ENCODE results near the gene VPS41.

VPS41 gene

DNA sequence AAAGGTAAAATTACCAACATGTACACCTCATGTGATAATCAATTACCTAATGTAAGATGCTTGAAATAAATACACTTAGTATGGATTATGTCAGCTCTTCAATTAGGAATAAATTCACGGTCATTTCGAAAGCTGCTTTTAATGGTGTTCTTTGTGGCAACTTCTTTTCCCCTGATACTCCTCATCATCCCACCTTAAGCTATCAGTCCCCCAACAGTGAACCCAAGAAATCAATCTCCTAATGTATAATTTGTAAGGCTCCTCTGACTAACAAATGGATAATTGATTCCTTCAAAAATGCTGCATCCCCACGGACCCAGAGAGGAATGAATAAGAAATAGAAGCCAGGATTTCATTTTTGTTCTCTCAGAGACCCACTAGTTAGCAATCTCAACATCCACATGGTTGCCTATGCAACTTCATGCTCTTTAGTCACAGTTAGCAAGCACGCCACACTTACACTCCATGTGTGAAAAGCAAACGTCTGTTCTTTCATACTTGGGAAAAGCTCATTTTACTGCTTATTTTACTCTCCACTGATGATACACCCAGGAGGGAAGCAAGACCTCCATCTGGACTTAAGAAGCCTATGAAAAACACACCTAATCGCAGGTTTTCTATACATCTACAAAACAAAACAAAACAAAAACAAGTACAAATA is 70.1 kb downstream of the VPS41 start:
- TF ChIP-seq JUND (IDR thresholded peaks at IDR 0.05; ENCODE audit: low read depth) = no peak
- no peak for DNase-seq (ENCODE audit: low read depth in 1 of 2, low spot score in 1 of 2)
- in situ Hi-C loops (cut with HindIII; ENCODE audit: low pct_unique_long_range_greater_than_20kb, low sequenced_read_pairs) = no loop called here

DNA sequence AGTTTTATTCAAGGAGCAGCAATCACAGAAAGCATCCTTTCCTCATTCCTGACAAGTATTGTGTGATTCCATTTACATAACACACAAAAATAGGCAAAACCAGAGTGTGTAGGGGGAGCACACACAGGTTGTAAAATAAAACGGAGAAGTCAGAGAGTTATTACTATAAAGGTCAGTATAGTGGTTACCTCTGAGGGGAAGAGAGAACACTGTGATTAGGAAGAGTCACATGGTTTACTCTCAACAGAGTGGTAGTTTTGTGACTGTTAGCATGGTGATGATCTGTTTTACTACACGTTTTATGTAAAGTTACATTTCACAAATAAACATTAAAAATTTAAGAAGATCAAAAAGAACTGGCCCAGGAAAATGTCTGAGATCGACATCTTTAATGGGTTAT is 74.6 kb downstream of the VPS41 start:
- TF ChIP-seq JUND (IDR thresholded peaks at IDR 0.05; ENCODE audit: low read depth) = no peak
- no peak for DNase-seq (ENCODE audit: low read depth in 1 of 2, low spot score in 1 of 2)
- in situ Hi-C loops (cut with HindIII; ENCODE audit: low pct_unique_long_range_greater_than_20kb, low sequenced_read_pairs) = no loop called here

DNA sequence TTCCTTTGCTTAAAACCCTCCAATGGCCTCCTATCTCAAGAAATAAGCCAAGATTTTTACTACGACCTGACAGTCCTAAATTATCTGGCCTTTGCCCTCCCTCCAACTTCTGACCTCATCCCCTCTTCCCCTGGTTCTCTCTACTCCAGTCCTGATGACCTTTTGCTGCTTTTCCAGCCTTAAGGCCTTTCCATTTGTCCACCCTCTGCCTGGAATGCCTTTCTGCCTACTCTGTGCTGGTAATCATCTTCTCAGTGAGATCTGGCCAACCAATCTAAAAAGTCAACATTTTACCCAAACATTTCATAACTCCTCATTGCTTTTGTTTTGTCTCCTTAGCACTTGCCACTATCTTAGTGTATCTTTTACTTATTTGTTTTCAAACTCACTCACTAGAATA is 75.7 kb downstream of the VPS41 start:
- TF ChIP-seq JUND (IDR thresholded peaks at IDR 0.05; ENCODE audit: low read depth) = no peak
- no peak for DNase-seq (ENCODE audit: low read depth in 1 of 2, low spot score in 1 of 2)
- in situ Hi-C loops (cut with HindIII; ENCODE audit: low pct_unique_long_range_greater_than_20kb, low sequenced_read_pairs) = no loop called here

DNA sequence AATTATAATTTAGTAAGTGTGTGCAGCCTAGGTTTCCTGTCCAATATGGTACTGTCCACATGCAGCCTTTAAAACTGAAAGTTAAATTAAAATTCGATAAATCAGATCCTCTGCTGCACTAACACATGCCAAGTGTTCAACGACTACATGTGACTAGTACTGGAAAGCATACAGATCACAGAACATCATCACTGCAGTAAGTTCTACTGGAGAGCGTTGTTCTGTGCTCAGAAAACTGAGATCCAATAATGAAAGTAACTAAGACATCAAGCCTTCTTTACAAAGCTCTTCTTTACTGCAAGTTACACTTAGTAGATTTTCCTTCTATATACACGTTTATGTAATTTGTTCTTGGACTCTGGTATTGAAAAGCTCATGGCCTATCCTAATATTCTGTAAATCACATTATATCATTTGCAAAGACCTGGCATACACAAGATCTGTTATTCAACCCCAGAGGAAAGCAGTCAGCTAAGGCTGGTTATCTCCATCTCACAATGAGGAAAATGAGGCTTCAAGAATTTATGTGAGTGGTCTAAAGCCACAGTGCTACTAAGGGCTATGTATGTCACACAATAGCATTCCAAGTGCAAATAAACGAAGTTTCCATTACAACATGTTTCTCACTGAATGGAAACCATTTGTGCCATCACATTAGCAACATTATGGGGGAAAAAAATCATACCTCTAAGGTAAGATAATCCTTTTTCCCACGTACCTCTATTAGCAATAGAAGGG is 77.6 kb downstream of the VPS41 start:
- in situ Hi-C loops (cut with HindIII; ENCODE audit: low pct_unique_long_range_greater_than_20kb, low sequenced_read_pairs) = no loop called here
- no peak for TF ChIP-seq JUND (IDR thresholded peaks at IDR 0.05; ENCODE audit: low read depth)
- no peak for DNase-seq (ENCODE audit: low read depth in 1 of 2, low spot score in 1 of 2)

DNA sequence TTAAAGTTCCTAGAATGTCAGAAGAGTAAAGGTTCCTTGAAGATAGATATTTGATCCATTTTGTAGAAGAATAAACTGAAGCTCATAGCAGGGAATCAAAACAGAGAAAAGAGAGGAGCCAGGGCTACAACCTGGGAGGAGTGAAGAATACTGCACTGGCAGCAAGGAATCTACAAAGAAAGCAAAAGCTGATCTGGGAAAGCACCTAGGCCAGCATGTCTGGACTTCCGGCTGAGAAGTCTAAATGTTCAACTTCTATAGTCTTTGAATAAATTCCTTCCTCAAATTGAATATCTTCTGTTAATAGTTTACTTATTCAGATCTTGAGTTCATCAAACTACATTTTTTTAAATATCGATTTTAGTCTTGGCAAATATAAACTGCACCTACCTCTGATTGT is 78.2 kb downstream of the VPS41 start:
- no peak for DNase-seq (ENCODE audit: low read depth in 1 of 2, low spot score in 1 of 2)
- no peak for TF ChIP-seq JUND (IDR thresholded peaks at IDR 0.05; ENCODE audit: low read depth)
- in situ Hi-C loops (cut with HindIII; ENCODE audit: low pct_unique_long_range_greater_than_20kb, low sequenced_read_pairs) = no loop called here

DNA sequence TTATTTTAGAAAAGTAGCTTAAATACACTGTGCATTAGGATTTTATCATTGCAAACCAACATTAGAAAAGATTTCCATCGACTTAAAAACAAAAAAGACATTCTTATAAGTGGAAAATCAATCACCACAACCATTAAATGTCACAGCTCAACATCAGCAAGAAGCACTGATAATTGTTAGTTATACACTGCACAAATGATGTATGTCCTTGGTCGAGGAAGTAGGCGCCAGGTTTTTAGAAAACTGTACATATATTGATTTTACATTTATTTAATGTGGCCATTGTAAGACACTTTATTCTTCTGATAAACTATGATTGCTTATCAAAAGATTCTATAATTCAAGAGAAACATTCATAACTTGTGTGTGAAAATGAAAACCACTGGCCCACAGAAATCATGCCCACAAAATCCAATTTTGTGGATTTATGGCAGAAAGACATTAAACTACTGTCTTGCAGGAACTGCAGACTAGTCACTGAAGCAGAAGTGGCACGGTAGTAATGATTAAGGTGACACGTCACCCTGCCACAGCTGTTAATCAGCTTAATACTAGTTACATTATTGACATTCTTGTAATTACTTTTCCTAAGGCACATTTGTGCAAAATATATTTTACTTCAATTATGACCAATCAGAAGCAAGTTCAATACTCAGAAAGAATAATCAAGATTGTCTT is 79.4 kb downstream of the VPS41 start:
- DNase-seq (ENCODE audit: low read depth in 1 of 2, low spot score in 1 of 2) = no peak
- in situ Hi-C loops (cut with HindIII; ENCODE audit: low pct_unique_long_range_greater_than_20kb, low sequenced_read_pairs) = no loop called here
- TF ChIP-seq JUND (IDR thresholded peaks at IDR 0.05; ENCODE audit: low read depth) = no peak

DNA sequence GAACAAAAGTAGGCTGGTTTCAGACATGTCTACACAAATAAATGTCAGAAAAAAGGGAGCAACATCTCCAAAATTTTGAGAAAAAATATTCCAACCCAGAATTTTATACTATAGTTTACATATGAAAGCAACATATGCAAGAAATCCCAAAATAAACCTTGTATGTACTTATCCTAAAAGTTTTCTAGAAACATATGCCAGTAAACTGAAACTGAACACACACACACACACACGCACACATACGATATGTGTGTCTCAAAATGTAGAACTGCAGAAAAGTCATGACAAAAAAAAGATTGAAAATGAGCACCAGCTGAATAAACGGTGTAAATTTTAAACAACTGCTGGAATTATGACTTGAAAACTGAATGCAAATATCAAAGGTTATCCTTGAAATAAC is 81.0 kb downstream of the VPS41 start:
- no peak for TF ChIP-seq JUND (IDR thresholded peaks at IDR 0.05; ENCODE audit: low read depth)
- in situ Hi-C loops (cut with HindIII; ENCODE audit: low pct_unique_long_range_greater_than_20kb, low sequenced_read_pairs) = no loop called here

DNA sequence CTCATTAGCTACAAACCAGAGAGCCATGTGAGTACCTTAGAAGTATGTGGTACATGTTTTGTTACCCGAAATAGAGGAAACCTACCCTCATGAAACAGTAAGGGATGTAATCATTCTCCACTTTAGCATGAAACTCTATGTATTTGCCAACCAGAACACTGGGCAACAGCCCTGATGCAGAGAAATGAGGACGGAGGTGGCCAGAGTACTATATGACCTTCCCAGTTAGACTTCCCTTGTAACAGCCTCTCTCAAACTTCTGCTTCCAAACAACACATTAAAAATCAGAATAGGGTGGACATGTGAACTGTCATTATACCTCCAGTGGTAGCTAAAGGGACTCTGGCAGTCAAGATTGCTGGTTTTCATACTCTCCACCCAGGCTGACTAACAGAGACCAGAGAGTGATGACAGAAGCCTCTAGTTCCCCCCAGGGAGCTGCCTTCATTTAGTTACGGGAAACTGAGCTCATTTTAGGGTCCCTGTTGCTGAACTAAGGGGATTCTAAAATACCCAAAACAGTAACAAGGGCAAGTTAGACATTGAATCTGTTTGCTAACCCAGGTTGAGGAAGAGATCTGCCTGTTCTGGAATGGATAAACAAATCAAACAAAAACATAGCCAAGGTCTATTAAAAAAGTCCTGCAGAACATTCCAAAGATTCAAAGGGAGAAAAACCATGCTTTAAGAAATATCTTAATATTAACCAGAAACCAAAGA is 83.1 kb downstream of the VPS41 start:
- DNase-seq (ENCODE audit: low read depth in 1 of 2, low spot score in 1 of 2) = no peak
- in situ Hi-C loops (cut with HindIII; ENCODE audit: low pct_unique_long_range_greater_than_20kb, low sequenced_read_pairs) = no loop called here
- no peak for TF ChIP-seq JUND (IDR thresholded peaks at IDR 0.05; ENCODE audit: low read depth)

More for the DNA sequence above, 81.0 kb downstream of the VPS41 start:
- DNase-seq (ENCODE audit: low read depth in 1 of 2, low spot score in 1 of 2) = no peak

DNA sequence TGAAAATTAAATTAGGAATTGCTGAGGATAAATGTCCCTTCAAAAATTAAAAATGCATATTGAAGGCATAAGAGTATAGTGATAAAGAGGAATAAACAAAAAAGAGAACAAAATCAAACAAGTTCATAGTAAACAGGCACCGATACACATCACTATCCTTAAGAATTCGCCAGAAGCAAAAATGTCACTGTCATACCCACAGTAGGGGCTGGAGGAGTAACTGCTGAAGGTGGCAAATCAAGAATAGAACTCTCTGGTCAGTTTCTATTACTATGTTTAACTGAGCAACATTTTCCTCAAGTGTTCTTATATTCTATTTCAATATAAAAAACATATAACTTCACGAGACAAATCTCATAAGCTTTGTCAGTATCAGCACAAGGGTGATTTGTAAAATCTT is 84.0 kb downstream of the VPS41 start:
- in situ Hi-C loops (cut with HindIII; ENCODE audit: low pct_unique_long_range_greater_than_20kb, low sequenced_read_pairs) = no loop called here
- no peak for DNase-seq (ENCODE audit: low read depth in 1 of 2, low spot score in 1 of 2)
- TF ChIP-seq JUND (IDR thresholded peaks at IDR 0.05; ENCODE audit: low read depth) = no peak

DNA sequence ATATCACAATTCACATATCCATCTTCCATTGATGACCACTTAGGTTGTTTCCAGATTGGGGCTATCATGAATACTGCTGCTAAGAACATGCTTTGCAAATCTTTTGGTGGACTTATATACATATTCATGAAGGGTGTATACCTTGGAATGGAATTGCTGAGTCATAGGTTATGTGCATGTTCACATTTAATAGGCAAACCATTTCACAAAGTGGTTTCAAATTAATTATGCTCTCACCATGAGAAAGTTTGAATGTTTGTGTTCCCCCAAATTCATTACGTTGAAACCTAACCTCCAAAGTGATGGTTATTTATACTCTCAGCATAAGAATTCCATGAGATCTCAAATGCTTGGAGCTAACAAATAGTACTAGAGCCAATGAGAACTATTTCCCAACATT is 86.4 kb downstream of the VPS41 start:
- no peak for DNase-seq (ENCODE audit: low read depth in 1 of 2, low spot score in 1 of 2)
- TF ChIP-seq JUND (IDR thresholded peaks at IDR 0.05; ENCODE audit: low read depth) = no peak

DNA sequence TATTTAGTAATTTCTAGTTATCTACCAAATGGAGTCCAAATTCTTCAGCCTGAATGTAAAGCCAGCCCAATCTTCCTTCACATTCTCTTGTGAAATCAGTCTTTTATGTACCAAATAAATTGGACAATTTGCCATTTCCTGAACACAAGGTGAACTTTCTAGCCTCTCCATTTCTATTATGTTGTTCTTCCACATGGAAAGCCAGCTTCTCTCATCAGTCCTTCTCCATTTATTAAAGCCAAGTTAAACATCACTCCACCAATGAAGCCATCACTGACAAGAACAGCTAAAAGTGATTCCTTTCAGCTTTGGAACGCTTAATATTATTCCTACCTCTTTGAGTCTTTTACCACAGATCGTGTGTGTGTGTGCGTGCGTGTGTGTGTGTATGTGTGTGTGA is 88.4 kb downstream of the VPS41 start:
- no peak for DNase-seq (ENCODE audit: low read depth in 1 of 2, low spot score in 1 of 2)
- in situ Hi-C loops (cut with HindIII; ENCODE audit: low pct_unique_long_range_greater_than_20kb, low sequenced_read_pairs) = no loop called here
- TF ChIP-seq JUND (IDR thresholded peaks at IDR 0.05; ENCODE audit: low read depth) = no peak

More for the DNA sequence above, 86.4 kb downstream of the VPS41 start:
- in situ Hi-C loops (cut with HindIII; ENCODE audit: low pct_unique_long_range_greater_than_20kb, low sequenced_read_pairs) = no loop called here

DNA sequence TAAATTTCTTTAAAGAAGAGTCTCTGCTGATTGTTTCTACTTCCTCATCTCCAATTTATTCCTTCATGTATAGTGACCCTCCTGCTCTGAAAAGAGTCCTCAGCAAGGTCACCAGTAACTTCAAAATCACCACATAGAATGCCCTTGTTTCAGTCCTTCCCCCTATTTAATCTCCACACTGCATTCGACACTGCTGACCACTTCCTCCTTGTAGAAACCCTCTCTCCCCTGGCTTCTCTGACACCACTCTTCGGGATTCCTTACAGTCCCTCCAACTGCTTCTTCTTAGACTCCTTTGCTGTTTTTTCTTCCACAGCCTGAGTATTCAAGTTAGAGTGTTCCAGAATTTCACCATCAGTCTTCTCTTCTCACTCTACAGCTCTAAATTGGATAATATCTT is 89.5 kb downstream of the VPS41 start:
- TF ChIP-seq JUND (IDR thresholded peaks at IDR 0.05; ENCODE audit: low read depth) = no peak
- in situ Hi-C loops (cut with HindIII; ENCODE audit: low pct_unique_long_range_greater_than_20kb, low sequenced_read_pairs) = no loop called here
- no peak for DNase-seq (ENCODE audit: low read depth in 1 of 2, low spot score in 1 of 2)

DNA sequence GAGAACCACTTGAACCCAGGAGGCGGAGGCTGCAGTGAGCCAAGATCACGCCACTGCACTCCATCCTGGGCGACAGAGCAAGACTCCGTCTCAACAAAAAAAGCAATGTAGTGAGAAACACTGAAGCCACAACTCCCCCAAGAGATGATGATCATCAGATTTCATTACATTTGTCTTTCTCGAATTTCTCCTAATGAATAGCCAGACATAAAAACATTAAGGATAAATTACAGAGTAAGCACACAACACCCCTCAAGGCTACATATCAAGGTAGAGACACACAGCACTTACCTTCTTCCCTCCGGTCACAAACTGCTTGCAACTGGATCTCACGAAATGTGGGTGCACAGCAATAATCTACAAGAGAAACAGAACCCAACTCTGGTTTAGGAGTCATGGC is 91.5 kb downstream of the VPS41 start:
- TF ChIP-seq JUND (IDR thresholded peaks at IDR 0.05; ENCODE audit: low read depth) = no peak
- no peak for DNase-seq (ENCODE audit: low read depth in 1 of 2, low spot score in 1 of 2)
- in situ Hi-C loops (cut with HindIII; ENCODE audit: low pct_unique_long_range_greater_than_20kb, low sequenced_read_pairs) = no loop called here

Data from T47D (cell line).